GM12875 (cell line): ENCODE measurements around the gene JUNB.

Experiments used
- H3K4me3 ChIP-seq: one replicate; pipeline ENCODE4 v1.5.1; 2011; ENCODE audit warnings: low read depth, low read length, control low read depth
- CTCF ChIP-seq: IDR thresholded peaks from 2 replicates; pipeline ENCODE4 v1.5.1; 2011; ENCODE audit warnings: low read depth, mild to moderate bottlenecking, control low read depth, inconsistent platforms, low read length, moderate library complexity, borderline replicate concordance; ENCODE audit not compliant: insufficient read depth

The JUNB gene

GRCh38 chr19:12764698-12765097 is 26.6 kb upstream of the JUNB start:
- no peak overlapping the region for H3K4me3 ChIP-seq
- TF ChIP-seq CTCF: no peak

DNA sequence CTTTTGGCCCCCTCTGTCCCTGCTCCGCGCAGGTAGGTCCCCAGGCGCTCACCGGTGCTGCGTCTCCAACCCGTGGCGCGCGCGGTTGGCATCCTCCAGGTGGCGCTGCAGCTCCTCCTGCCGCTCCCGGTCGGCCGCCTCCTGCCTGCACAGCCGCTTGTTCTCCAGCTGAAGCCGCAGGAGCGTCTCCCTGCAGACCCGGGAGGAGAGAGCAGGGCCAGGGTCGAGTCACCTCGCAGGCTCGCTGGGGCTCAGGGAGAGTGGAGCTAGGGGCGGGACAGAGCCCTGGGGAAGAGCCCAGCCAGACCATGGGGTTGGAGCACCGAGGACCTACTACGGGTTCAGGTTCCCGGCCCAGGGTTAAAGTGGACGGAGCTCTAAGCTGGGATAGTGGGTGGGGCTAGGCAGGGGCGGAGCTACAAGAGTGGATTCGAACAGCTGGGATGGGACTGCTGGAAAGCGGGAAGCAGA is 25.2 kb upstream of the JUNB start:
- no peak overlapping the region for H3K4me3 ChIP-seq
- TF ChIP-seq CTCF: peak; percentile 58; the same call in 1 of the 2 replicates

GRCh38 chr19:12767150-12767549 is 24.1 kb upstream of the JUNB start:
- H3K4me3 ChIP-seq: no peak overlapping the region
- no peak for TF ChIP-seq CTCF

DNA sequence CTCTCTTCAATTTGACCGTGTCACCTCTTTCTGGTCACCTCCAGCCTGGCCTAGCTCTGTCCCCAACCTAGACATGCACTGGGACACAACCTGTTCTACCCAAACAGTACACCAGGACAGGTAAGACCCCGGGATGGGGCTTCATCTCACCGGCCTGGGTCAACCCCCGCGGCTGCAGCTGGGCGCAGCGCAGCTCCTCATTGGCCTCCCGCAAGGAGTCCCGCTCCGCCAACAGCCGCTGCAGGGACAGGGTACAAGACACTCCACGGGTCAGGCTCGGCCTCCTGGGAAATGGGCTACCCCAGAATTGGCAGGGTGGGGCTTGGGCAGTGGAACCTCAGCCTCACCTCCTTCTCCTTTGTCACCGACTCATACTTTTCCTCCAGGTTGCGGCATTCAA is 23.6 kb upstream of the JUNB start:
- no peak for TF ChIP-seq CTCF

DNA sequence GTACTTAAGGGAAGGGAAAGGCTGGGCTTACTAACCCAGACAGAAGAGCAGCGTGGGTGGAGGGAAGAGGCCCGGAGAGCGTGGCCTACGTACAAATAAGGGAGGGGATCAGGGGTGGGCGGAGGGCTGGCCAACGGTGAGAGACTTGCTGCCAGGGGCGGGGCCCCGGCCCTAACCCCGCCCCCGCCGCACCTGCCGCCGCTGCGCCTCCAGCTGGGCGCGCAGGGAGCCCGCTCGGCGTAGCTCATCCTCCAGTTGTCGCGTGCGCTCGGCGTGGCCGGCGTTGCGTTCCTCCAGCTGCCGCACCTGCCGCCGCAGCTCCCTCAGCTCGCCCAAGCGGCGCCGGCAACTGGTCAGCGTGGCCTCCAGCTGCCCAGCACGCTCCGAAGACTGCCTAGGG is 21.6 kb upstream of the JUNB start:
- H3K4me3 ChIP-seq: no peak overlapping the region
- TF ChIP-seq CTCF: no peak

More for the DNA sequence above, 23.6 kb upstream of the JUNB start:
- no peak overlapping the region for H3K4me3 ChIP-seq

DNA sequence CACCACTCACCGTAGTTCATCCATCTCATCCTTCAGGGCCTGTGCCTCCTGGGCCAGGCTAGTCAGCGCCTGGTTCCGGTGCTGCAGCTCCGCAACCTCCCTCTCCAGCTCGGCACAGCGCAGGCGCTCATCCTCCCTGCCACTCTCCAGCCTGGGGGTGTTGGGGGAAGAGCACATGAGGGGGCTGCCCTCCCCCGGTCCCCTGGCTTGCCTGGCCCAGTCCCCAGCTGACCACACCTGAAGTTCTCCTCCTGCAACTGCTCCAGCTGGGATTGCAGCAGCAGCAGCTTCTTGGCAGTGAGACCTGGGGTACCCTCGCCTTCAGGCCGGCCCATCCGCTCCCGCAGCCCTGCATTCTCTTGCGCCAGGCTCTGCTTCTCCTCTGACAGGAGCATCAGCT is 20.4 kb upstream of the JUNB start:
- TF ChIP-seq CTCF: no peak
- no peak overlapping the region for H3K4me3 ChIP-seq

GRCh38 chr19:12772323-12772722 is 19.0 kb upstream of the JUNB start:
- no peak for TF ChIP-seq CTCF
- no peak overlapping the region for H3K4me3 ChIP-seq
